Pancreas (tissue), 10 donors: ENCODE results near the gene SERPINA10. TPM values are rescaled to one million over a fixed set of nuclear protein-coding genes. Genes with fewer than 3 reads are reported as not detected.

Experiments used
- ATAC-seq, 4 donors: fragments of 200-7000 bp; cut with Tn5 transposase; one replicate each; pipeline versions ENCODE4 v1.8.0 to v1.9.1; 2020; ENCODE audit warnings: mild to moderate bottlenecking in 4 of 4, moderate library complexity in 4 of 4
- DNase-seq, 6 donors: peaks; one replicate each; pipeline ENCODE4 v3.0.0-alpha.2; 2020
- FAIRE-seq: peaks from 2 replicates; lab custom pipeline; 2012; peaks lifted over from hg19 to GRCh38; lab: Jason Lieb, UNC
- H3K27ac ChIP-seq, 4 donors: fragments of 200-600 bp; sonication (generic); 1 replicate in 3 of 4; 2 replicates in 1 of 4; pipeline versions ENCODE4 v1.5.0 to v1.8.0; 2020
- H3K27me3 ChIP-seq, 4 donors: fragments of 200-600 bp; one replicate each; pipeline ENCODE4 v1.8.0; 2021
- H3K36me3 ChIP-seq, 3 donors: fragments of 200-600 bp; sonication (generic) in 1 of 3; one replicate each; pipeline versions ENCODE4 v1.5.0 to v1.8.0; 2020 to 2021
- H3K4me1 ChIP-seq, 3 donors: fragments of 200-600 bp; one replicate each; pipeline ENCODE4 v1.8.0; 2021
- H3K4me3 ChIP-seq, 4 donors: fragments of 200-600 bp; sonication (generic) in 2 of 4; one replicate each; pipeline versions ENCODE4 v1.5.0 to v1.8.0; 2020 to 2021
- H3K9me3 ChIP-seq, 4 donors: fragments of 200-600 bp; one replicate each; pipeline ENCODE4 v1.8.0; 2021
- whole genome bisulfite sequencing, 2 donors: extraction: QIAGEN DNeasy Blood & Tissue Kit; methylation state at CpG; one replicate each; pipeline ENCODE4 v1.1.7; 2013; 5-methylcytosine and 5-hydroxymethylcytosine counted together
- intact Hi-C, 3 donors: fragments of 100-400 bp; cut with DNase I; formaldehyde crosslinking; loops; one replicate each; pipeline versions ENCODE4 v1.11.1 to v1.14.2; 2022
- polyA plus RNA-seq, 2 donors: library from polyadenylated mRNA; stranded (reverse); fragments of 200-250 nt; gene quantifications; one replicate each; pipeline ENCODE4 v1.2.3, GENCODE V29; 2013
- total RNA-seq, 6 donors: library from RNA; stranded (reverse); fragmentation: NEBNext Ultra II Directional in 4 of 6; extraction: Animal tissue kit (Norgen Biotek cat#: 25700) in 4 of 6; gene quantifications; one replicate each; pipeline versions ENCODE4 v1.2.1 to v1.2.4, GENCODE V29; 2021 to 2023
- TF ChIP-seq, protein P1 (sequence below), 4 donors: fragments of 200-600 bp; sonication (generic) in 3 of 4; IDR thresholded peaks; one replicate each; pipeline versions ENCODE4 v1.5.0 to v1.8.0; 2021; ENCODE audit warnings: antibody characterized with exemption in 4 of 4
- donor health status: healthy with polysubstance abuse.
- donor health status: DM: no; HTN: no; CAD: no; lungs with moderate emphysema.
- donor health status: DM: no; HTN: no; CAD: no.
- donor health status: control.
- donor health status: control.
- donor health status: Bipolar disorder and iron deficiency.
- donor health status: DM: yes; HTN: yes; CAD: no.
- donor health status: DM: no; HTN: no; CAD: no.
- donor health status: DM: no; HTN: no; CAD: no.
- donor health status: DM: yes; HTN: yes; CAD: no.

Gene SERPINA10
- total and polyA plus RNA-seq, 8 donors, result 0.19 to 4.3 (median 0.49) TPM

DNA sequence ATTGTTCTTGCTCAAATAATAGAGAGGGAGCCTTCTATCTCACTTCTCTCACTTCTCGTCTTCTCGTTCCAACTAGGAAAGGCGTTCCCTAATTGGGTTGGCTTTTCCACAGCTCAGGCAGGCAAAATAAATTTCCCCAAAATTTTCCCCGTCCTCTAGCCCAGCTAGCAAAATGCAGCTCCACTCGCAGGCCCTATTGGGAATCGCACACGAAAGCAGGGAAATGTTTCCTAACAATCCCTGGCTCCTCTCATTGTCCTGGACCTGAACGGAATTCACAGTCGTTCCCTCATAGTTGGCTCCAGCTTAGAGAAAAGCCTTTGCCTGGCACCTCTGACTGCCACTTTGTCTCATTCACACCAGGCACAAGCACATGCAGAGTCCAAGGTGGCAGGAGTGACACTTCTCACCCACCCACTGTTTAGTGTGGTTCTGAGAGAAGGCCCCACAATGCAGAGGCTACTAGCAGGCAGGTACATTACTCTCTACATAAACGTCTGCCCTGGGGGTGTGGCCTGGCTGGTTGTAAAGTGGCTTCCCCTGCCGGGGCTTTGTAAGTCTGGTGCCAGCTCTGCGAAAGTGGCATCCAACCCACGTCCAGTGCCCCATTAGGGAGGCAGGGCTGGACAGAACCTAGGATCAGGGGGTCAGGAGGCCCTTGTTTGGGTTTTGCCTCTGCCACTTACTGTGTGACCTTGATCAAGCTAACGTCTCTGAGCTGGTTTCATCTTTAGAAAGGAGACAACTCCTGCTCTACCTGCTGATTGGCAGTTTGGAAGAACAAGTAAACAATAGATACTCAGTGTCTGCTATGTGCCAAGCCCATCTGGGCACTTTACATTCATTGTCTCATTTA, 4.2 kb downstream of the SERPINA10 start:
- WGBS, 2 donors, result 73% methylated on average over 14 of the region's 14 CpGs
- ATAC-seq (no peak), DNase-seq (no peak), FAIRE-seq (no peak)
- Histone ChIP-seq H3K4me3 (no peak overlapping the region), H3K36me3 (no peaks in the 10 kb centered on the region), H3K4me1 (peaks cover 0 to 4% (median 4%) of the 10 kb centered on the region in 3 donors), H3K27me3 (no peaks in the 10 kb centered on the region), H3K27ac (no peak overlapping the region), H3K9me3 (no peaks in the 10 kb centered on the region)
- intact Hi-C loops, result no loop called here
- TF ChIP-seq, protein P1, sequence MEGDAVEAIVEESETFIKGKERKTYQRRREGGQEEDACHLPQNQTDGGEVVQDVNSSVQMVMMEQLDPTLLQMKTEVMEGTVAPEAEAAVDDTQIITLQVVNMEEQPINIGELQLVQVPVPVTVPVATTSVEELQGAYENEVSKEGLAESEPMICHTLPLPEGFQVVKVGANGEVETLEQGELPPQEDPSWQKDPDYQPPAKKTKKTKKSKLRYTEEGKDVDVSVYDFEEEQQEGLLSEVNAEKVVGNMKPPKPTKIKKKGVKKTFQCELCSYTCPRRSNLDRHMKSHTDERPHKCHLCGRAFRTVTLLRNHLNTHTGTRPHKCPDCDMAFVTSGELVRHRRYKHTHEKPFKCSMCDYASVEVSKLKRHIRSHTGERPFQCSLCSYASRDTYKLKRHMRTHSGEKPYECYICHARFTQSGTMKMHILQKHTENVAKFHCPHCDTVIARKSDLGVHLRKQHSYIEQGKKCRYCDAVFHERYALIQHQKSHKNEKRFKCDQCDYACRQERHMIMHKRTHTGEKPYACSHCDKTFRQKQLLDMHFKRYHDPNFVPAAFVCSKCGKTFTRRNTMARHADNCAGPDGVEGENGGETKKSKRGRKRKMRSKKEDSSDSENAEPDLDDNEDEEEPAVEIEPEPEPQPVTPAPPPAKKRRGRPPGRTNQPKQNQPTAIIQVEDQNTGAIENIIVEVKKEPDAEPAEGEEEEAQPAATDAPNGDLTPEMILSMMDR (IDR thresholded peaks at IDR 0.05), result no peak

DNA sequence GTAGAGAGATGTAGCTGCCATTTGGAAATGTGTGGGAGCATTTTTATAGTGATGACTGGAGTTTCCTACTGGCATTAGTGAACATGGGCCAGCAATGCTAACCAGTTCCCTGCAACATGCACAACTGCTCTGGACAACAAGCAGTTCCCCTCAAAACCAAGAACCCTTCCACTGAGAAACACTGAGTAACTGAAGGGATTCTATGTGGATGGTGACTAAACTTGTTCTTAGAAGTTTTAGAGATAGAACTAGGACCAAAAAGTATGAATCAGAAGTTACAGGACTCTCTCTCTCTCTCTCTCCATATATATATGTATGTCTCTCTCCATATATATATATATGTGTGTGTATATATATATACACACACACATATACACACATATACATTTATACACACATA, 7.9 kb downstream of the SERPINA10 start:
- FAIRE-seq (no peak), DNase-seq (no peak), ATAC-seq (no peak)
- intact Hi-C loops, result no loop called here
- no peaks in the 10 kb centered on the region for H3K36me3 ChIP-seq
- H3K4me3 ChIP-seq, result no peak overlapping the region
- H3K9me3 ChIP-seq, result no peaks in the 10 kb centered on the region
- TF ChIP-seq, protein P1 (IDR thresholded peaks at IDR 0.05), result no peak
- H3K4me1 ChIP-seq, result no peaks in the 10 kb centered on the region
- no peaks in the 10 kb centered on the region for H3K27me3 ChIP-seq
- H3K27ac ChIP-seq, result no peak overlapping the region

DNA sequence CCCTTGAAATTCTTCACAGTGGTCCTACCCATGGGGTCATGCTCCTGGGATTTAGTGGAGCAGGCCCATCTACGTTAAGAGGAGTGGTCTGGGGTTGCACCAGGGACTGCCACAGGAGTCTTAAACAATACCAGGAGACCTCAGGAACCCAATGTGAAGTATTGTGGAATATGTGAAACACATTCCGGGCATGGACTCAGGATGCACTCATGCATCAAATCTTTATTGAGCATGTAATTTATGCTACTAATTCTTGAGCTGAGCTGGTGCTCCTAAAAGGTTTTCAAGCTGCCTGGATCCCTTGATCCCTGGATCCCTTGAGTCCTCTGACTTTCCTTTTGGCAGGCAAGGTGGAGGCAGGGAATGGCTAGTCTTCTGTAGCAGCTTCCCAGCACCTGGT, 8.8 kb downstream of the SERPINA10 start:
- no peak for ATAC-seq

GRCh38 chr14:94282991-94283723, 9.9 kb downstream of the SERPINA10 start:
- Histone ChIP-seq H3K27ac (no peak overlapping the region), H3K4me3 (no peak overlapping the region), H3K36me3 (no peaks in the 10 kb centered on the region), H3K27me3 (no peaks in the 10 kb centered on the region), H3K4me1 (no peaks in the 10 kb centered on the region), H3K9me3 (no peaks in the 10 kb centered on the region)
- FAIRE-seq (no peak), DNase-seq (no peak), ATAC-seq (no peak)
- intact Hi-C loops, result no loop called here
- 78 to 90% methylated on average over 2 of the region's 2 CpGs for WGBS, 2 donors
- TF ChIP-seq, protein P1 (IDR thresholded peaks at IDR 0.05), result no peak

More for the DNA sequence above, 8.8 kb downstream of the SERPINA10 start:
- FAIRE-seq (no peak), DNase-seq (no peak)
- intact Hi-C loops, result no loop called here
- Histone ChIP-seq H3K4me3 (no peak overlapping the region), H3K9me3 (no peaks in the 10 kb centered on the region), H3K4me1 (no peaks in the 10 kb centered on the region), H3K27me3 (no peaks in the 10 kb centered on the region), H3K27ac (no peak overlapping the region), H3K36me3 (no peaks in the 10 kb centered on the region)
- 82 to 85% methylated on average over 2 of the region's 2 CpGs for WGBS, 2 donors
- TF ChIP-seq, protein P1 (IDR thresholded peaks at IDR 0.05), result no peak
